ENCODE results near the gene MTMR10. TPM values are rescaled to one million over a fixed set of nuclear protein-coding genes. Genes with fewer than 3 reads are reported as not detected.

Gene MTMR10
- total RNA-seq, 1 donor from 2014 or later: 14.8 TPM

DNA sequence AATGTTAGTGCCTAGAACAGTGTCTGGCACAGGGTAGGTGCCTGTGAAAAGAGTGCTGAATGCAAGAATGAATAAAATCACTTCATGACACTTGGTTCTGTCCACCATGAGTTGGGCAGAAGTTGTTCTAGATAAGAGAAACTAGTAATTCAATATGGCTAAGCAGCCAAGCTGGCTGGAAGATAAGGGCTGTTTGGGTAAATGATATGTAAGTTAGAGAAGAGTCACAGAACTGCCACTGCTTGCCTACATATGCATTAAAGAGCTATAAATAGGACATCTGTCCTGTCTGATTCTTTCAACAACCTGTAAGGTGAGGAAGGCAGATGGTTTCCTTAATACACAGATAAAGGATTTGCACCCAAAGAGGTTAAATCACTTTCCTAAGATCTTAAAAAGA is 13.1 kb downstream of the MTMR10 start:
- H4K20me1 ChIP-seq (ENCODE audit: insufficient read depth, low read length): peaks cover 37% of the 10 kb centered on the region
- H3K4me3 Mint-ChIP-seq (ENCODE audit: unreplicated experiment): no peak overlapping the region
- peaks cover 7% of the 10 kb centered on the region for H3K36me3 ChIP-seq (ENCODE audit: insufficient read depth, low read length)
- no peaks in the 10 kb centered on the region for H3K9me3 Mint-ChIP-seq (ENCODE audit: unreplicated experiment)
- H3K9ac ChIP-seq (ENCODE audit: low read length): no peak overlapping the region
- H2AFZ ChIP-seq (ENCODE audit: low read depth, low read length): no peak overlapping the region
- no peaks in the 10 kb centered on the region for H3K27me3 ChIP-seq (ENCODE audit: insufficient read depth, low read length)
- H3K27ac ChIP-seq (ENCODE audit: low read depth, low read length): no peak overlapping the region
- no peaks in the 10 kb centered on the region for H3K27me3 Mint-ChIP-seq (ENCODE audit: low read depth, unreplicated experiment)
- TF ChIP-seq, protein P1, sequence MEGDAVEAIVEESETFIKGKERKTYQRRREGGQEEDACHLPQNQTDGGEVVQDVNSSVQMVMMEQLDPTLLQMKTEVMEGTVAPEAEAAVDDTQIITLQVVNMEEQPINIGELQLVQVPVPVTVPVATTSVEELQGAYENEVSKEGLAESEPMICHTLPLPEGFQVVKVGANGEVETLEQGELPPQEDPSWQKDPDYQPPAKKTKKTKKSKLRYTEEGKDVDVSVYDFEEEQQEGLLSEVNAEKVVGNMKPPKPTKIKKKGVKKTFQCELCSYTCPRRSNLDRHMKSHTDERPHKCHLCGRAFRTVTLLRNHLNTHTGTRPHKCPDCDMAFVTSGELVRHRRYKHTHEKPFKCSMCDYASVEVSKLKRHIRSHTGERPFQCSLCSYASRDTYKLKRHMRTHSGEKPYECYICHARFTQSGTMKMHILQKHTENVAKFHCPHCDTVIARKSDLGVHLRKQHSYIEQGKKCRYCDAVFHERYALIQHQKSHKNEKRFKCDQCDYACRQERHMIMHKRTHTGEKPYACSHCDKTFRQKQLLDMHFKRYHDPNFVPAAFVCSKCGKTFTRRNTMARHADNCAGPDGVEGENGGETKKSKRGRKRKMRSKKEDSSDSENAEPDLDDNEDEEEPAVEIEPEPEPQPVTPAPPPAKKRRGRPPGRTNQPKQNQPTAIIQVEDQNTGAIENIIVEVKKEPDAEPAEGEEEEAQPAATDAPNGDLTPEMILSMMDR (IDR thresholded peaks at IDR 0.05; ENCODE audit: insufficient read depth, low read depth, low read length): no peak
- no peak overlapping the region for H3K27ac Mint-ChIP-seq (ENCODE audit: unreplicated experiment)
- H3K4me2 ChIP-seq (ENCODE audit: low read length): no peak overlapping the region
- no peak overlapping the region for H3K4me3 ChIP-seq (ENCODE audit: insufficient read depth, low read depth, low read length)
- DNase-seq (ENCODE audit: low read depth): no peak
- H3K4me1 Mint-ChIP-seq (ENCODE audit: low read depth, unreplicated experiment): no peaks in the 10 kb centered on the region
- peaks cover 4% of the 10 kb centered on the region for H3K36me3 Mint-ChIP-seq (ENCODE audit: low read depth, unreplicated experiment)
- H3K79me2 ChIP-seq (ENCODE audit: insufficient read depth, low read length): peaks cover 50% of the 10 kb centered on the region
- H3K4me1 ChIP-seq (ENCODE audit: insufficient read depth, low read length): no peaks in the 10 kb centered on the region
- H3K9me3 ChIP-seq (ENCODE audit: insufficient read depth, low read depth, low read length): no peaks in the 10 kb centered on the region
- FAIRE-seq: no peak

DNA sequence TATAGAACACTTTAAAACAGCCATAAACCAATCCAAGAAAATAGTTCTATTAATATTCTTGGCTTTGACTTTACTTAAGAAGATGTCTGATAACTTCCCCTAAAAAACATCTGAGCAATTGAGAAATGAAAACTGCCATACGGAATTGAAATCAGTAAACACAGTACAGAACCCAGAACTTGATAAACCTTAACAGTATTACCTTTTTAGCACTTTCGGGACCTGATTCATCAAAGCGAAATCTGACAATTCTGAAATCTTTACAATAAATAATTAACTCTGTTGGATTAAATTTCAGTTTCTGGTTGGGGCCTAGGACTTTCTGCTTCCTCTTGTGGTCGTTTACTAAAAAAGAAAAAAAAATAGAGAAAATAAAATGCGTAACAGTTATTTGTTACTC is 17.3 kb downstream of the MTMR10 start:
- peaks cover 10% of the 10 kb centered on the region for H3K36me3 Mint-ChIP-seq (ENCODE audit: low read depth, unreplicated experiment)
- Histone ChIP-seq H3K4me1 (ENCODE audit: insufficient read depth, low read length) (no peaks in the 10 kb centered on the region), H3K27me3 (ENCODE audit: insufficient read depth, low read length) (no peaks in the 10 kb centered on the region), H3K36me3 (ENCODE audit: insufficient read depth, low read length) (peaks cover 7% of the 10 kb centered on the region), H3K27ac (ENCODE audit: low read depth, low read length) (no peak overlapping the region), H4K20me1 (ENCODE audit: insufficient read depth, low read length) (peaks cover 26% of the 10 kb centered on the region), H3K4me3 (ENCODE audit: insufficient read depth, low read depth, low read length) (no peak overlapping the region), H3K9ac (ENCODE audit: low read length) (no peak overlapping the region), H2AFZ (ENCODE audit: low read depth, low read length) (no peak overlapping the region), H3K79me2 (ENCODE audit: insufficient read depth, low read length) (peaks cover 27% of the 10 kb centered on the region), H3K4me2 (ENCODE audit: low read length) (no peak overlapping the region), H3K9me3 (ENCODE audit: insufficient read depth, low read depth, low read length) (no peaks in the 10 kb centered on the region)
- no peaks in the 10 kb centered on the region for H3K4me1 Mint-ChIP-seq (ENCODE audit: low read depth, unreplicated experiment)
- no peaks in the 10 kb centered on the region for H3K9me3 Mint-ChIP-seq (ENCODE audit: unreplicated experiment)
- FAIRE-seq (no peak), DNase-seq (ENCODE audit: low read depth) (no peak)
- H3K27ac Mint-ChIP-seq (ENCODE audit: unreplicated experiment): no peak overlapping the region
- H3K4me3 Mint-ChIP-seq (ENCODE audit: unreplicated experiment): no peak overlapping the region
- no peaks in the 10 kb centered on the region for H3K27me3 Mint-ChIP-seq (ENCODE audit: low read depth, unreplicated experiment)
- TF ChIP-seq EZH2 (IDR thresholded peaks at IDR 0.05; ENCODE audit: insufficient read depth, low read length): no peak
- TF ChIP-seq, protein P1 (IDR thresholded peaks at IDR 0.05; ENCODE audit: insufficient read depth, low read depth, low read length): no peak

DNA sequence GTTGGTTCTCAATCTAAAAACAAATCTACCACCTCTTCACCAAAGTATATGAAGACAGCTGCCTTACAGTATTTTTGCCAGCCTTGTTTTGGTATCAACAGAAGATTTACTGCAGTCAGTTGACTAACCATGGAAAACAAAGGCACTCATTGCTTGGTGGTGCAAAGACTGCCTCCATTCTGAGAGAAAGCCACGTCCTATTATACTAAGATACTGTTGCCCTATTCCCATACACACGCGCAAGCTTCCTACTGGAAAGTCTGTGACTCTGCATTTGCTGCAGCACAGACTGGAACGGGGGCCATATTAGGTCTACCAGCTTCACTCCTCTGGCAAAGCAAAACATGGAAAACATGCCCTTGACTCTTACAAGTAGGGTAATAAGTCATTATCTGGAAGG is 18.0 kb downstream of the MTMR10 start:
- Histone ChIP-seq H3K9ac (ENCODE audit: low read length) (no peak overlapping the region), H3K9me3 (ENCODE audit: insufficient read depth, low read depth, low read length) (no peaks in the 10 kb centered on the region), H3K4me2 (ENCODE audit: low read length) (no peak overlapping the region), H2AFZ (ENCODE audit: low read depth, low read length) (no peak overlapping the region), H3K27me3 (ENCODE audit: insufficient read depth, low read length) (no peaks in the 10 kb centered on the region), H3K79me2 (ENCODE audit: insufficient read depth, low read length) (peaks cover 21% of the 10 kb centered on the region), H3K4me3 (ENCODE audit: insufficient read depth, low read depth, low read length) (no peak overlapping the region), H3K27ac (ENCODE audit: low read depth, low read length) (no peak overlapping the region), H3K4me1 (ENCODE audit: insufficient read depth, low read length) (no peaks in the 10 kb centered on the region), H4K20me1 (ENCODE audit: insufficient read depth, low read length) (peaks cover 21% of the 10 kb centered on the region), H3K36me3 (ENCODE audit: insufficient read depth, low read length) (peaks cover 7% of the 10 kb centered on the region)
- TF ChIP-seq, protein P1 (IDR thresholded peaks at IDR 0.05; ENCODE audit: insufficient read depth, low read depth, low read length): no peak
- no peak for TF ChIP-seq EZH2 (IDR thresholded peaks at IDR 0.05; ENCODE audit: insufficient read depth, low read length)
- Mint-ChIP-seq H3K27ac (ENCODE audit: unreplicated experiment) (no peak overlapping the region), H3K9me3 (ENCODE audit: unreplicated experiment) (no peaks in the 10 kb centered on the region), H3K4me1 (ENCODE audit: low read depth, unreplicated experiment) (no peaks in the 10 kb centered on the region), H3K4me3 (ENCODE audit: unreplicated experiment) (no peak overlapping the region), H3K36me3 (ENCODE audit: low read depth, unreplicated experiment) (peaks cover 10% of the 10 kb centered on the region), H3K27me3 (ENCODE audit: low read depth, unreplicated experiment) (no peaks in the 10 kb centered on the region)
- no peak for DNase-seq (ENCODE audit: low read depth)
- no peak for FAIRE-seq

Data from astrocyte (in vitro differentiated cells and primary cell).